GM10847 (cell line): ENCODE measurements around the gene TDRD5.

ENCODE experiments used
- POLR2A ChIP-seq: IDR thresholded peaks from 2 replicates; pipeline ENCODE4 v1.6.1; 2011; ENCODE audit not compliant: insufficient read length; ENCODE audit errors: extremely low read depth

Gene TDRD5

DNA sequence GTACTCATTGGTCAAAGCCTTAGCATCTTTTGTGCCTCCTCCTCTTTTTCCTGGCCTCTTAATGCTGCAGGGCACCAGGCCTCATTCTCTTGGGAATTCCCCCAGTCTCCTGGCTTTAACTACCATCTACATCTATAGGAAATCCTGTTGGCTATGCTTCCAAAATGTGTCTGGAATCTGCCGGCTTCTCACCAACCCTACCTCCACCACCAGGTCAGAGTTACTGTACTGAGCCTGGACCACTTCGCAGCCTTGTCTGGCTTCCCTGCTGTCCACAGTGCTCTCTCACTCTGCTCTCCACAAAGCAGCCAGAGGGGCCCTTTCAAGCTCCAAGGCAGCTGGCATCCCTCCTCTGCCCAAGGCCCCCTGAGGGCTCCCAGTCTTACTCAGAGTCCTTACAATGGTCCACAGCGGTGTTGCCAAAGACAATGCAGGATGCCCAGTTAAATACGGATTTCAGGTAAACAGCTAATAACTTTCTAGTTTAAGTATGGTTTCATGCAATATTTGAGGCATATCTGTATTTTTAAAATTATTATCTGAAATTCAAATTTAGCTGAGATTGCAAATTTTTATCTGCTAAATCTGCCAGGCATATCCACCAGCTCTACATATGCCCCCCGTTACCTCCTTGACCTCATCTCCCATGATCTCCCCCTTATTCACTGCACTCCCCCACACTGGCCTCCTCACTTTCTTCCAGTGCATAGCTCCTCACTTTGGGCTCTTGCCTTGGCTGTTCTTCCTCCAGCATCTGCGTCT, 117.0 kb downstream of the TDRD5 start:
- TF ChIP-seq POLR2A: no peak

DNA sequence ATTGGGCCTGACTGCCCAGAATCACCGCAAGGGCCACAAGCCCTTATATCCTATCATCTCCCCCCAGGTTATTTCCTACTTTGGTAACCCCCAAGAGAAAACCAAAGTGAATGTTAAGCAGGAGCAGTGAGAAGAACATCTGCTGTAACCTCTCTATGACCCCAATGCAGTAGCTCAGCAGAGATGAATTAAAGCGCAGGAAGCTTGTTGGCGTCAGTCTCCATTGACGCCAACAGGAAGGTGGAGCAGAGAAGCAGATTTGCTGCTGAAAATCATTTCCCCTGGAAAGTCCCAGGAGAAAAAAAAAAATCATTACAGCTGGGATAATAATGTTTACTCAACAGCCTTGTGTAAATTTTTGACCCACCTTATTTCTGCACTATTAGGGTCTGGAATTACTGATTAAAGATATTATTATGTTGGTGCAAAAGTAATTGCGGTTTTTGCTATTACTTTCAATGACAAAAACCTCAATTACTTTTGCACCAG, 118.3 kb downstream of the TDRD5 start:
- no peak for TF ChIP-seq POLR2A

- no peak for TF ChIP-seq POLR2A
Measured at GRCh38 chr1:179714159-179714558, 122.5 kb downstream of the TDRD5 start.

DNA sequence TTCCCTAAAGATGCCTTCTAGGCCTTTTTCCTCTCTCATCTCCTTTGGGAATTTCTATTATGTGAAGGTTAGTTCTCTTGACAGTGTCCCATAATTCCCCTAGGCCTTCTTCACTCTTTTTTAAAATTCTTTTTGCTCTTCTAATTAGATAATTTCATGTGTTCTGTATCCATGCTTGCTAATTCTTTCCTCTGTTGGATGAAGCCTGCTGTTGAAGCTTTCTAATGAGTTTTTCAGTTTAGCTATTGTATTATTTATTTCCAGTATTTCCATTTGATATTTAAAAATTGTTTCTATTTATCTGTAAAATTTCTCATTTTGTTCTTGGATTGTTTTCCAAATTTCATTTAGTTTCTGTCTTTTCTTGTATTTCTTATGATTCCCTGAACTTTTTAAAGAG, 123.0 kb downstream of the TDRD5 start:
- no peak for TF ChIP-seq POLR2A

DNA sequence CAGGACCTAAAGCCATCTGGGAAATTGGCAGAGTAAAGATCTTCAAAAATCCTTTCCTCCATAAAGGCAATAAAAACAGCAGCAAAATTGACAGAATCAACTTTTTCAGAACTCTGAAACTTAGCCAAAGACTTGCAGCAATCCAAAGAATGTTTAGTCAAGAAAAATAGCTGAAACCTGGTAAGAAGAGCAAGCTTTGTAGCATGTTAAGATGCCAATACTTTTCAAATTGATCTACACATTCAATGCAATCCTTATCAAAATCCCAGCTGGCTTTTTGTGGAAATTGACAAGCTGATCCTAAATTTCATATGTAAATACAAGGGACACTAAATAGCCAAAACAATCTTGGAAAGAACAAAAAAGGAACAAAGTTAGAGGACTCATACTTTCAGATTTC, 127.6 kb downstream of the TDRD5 start:
- TF ChIP-seq POLR2A: no peak

GRCh38 chr1:179728271-179728670, 136.6 kb downstream of the TDRD5 start:
- TF ChIP-seq POLR2A: no peak

DNA sequence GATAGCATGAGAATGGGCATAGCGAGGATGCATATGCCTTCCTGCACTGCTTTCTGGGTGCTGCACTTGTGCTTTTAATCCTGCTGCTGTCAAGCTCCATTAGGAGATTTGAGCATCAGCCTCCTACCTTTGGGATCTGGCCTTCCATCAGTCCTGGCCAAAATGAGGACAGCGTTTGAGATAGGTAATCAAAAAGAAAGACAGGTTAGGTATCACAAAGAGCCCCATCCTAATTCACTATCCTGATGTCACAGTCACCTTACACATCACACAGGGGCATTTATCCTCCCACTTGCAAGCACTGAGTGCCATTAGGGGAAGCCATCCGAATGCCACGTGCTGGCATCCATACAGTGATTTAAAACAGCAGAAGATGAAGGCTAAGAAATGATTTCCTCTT, 138.2 kb downstream of the TDRD5 start:
- no peak for TF ChIP-seq POLR2A

DNA sequence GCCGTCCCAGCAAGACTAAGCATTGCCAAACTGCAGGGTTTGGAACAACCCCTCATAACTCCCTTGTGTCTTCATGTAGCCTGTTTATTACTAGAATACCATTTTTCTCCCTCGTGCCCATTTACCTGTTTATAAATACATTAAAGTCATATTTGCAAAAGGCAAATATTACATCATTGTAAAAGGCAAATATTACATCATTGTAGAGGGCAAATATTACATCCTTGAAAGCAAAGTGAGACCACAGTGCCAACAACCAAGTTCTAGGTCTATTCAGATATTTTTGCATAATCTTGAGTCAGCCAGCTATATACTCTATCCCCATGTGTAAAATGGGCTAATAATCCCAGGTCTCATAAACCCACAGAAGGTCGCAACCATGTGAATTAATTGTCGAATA, 140.0 kb downstream of the TDRD5 start:
- TF ChIP-seq POLR2A: no peak
